H9 (cell line): ENCODE data around the gene KRT32. TPM values are rescaled to one million over a fixed set of nuclear protein-coding genes. Genes with fewer than 3 reads are reported as not detected.

ENCODE experiments used
- DNase-seq: peaks from one replicate; pipeline ENCODE4 v3.0.0-alpha.2; 2017
- H2AFZ ChIP-seq: one replicate; pipeline ENCODE4 v1.6.1; 2013; ENCODE audit warnings: mild to moderate bottlenecking, low read length, control low read depth, moderate library complexity
- H2AK5ac ChIP-seq: 2 replicates; pipeline ENCODE4 v1.6.1; 2013; ENCODE audit warnings: low read length, control low read depth, mixed read lengths; ENCODE audit not compliant: insufficient read length
- H2BK120ac ChIP-seq: one replicate; pipeline ENCODE4 v1.6.1; 2013; ENCODE audit warnings: low read depth, mild to moderate bottlenecking, low read length, control low read depth, inconsistent platforms; ENCODE audit not compliant: poor library complexity, severe bottlenecking
- H2BK12ac ChIP-seq: 2 replicates; pipeline ENCODE4 v1.6.1; 2013; ENCODE audit warnings: low read length, control low read depth, mixed read lengths, low read depth; ENCODE audit not compliant: insufficient read length
- H2BK15ac ChIP-seq: 2 replicates; pipeline ENCODE4 v1.6.1; 2013; ENCODE audit warnings: low read depth, low read length, control low read depth
- H2BK20ac ChIP-seq: one replicate; pipeline ENCODE4 v1.6.1; 2013; ENCODE audit warnings: low read depth, mild to moderate bottlenecking, low read length, control low read depth, inconsistent platforms; ENCODE audit not compliant: poor library complexity, severe bottlenecking
- H2BK5ac ChIP-seq: 2 replicates; pipeline ENCODE4 v1.6.1; 2013; ENCODE audit warnings: low read length, control low read depth, mixed read lengths; ENCODE audit not compliant: insufficient read length
- H3K14ac ChIP-seq: 2 replicates; pipeline ENCODE4 v1.6.1; 2013; ENCODE audit warnings: low read length, control low read depth; ENCODE audit not compliant: insufficient read depth
- H3K18ac ChIP-seq: 2 replicates; pipeline ENCODE4 v1.6.1; 2013; ENCODE audit warnings: low read depth, mild to moderate bottlenecking, mixed read lengths, low read length, control low read depth; ENCODE audit not compliant: insufficient read length
- H3K23ac ChIP-seq: 2 replicates; pipeline ENCODE4 v1.6.1; 2013; ENCODE audit warnings: low read length, control low read depth, mixed read lengths, low read depth; ENCODE audit not compliant: insufficient read length
- H3K23me2 ChIP-seq: 2 replicates; pipeline ENCODE4 v1.6.1; 2013; ENCODE audit warnings: low read depth, mild to moderate bottlenecking, mixed read lengths, low read length, control low read depth; ENCODE audit not compliant: insufficient read length, poor library complexity, severe bottlenecking
- H3K27ac ChIP-seq: 2 replicates; pipeline ENCODE4 v1.5.1; 2013; ENCODE audit warnings: low read length, control low read depth, mixed read lengths, low read depth; ENCODE audit not compliant: insufficient read length
- H3K27me3 ChIP-seq: 2 replicates; pipeline ENCODE4 v1.6.1; 2013; ENCODE audit warnings: low read length, control low read depth, inconsistent platforms; ENCODE audit not compliant: insufficient read depth
- H3K4ac ChIP-seq: 2 replicates; pipeline ENCODE4 v1.6.1; 2013; ENCODE audit warnings: low read depth, mild to moderate bottlenecking, control low read depth, inconsistent platforms, low read length, moderate library complexity
- H3K4me1 ChIP-seq: 2 replicates; pipeline ENCODE4 v1.6.1; 2013; ENCODE audit warnings: low read length, control low read depth, inconsistent platforms; ENCODE audit not compliant: insufficient read depth
- H3K4me2 ChIP-seq: 2 replicates; pipeline ENCODE4 v1.6.1; 2013; ENCODE audit warnings: low read length, control low read depth, mixed read lengths; ENCODE audit not compliant: insufficient read length, insufficient read depth
- H3K56ac ChIP-seq: 2 replicates; pipeline ENCODE4 v1.6.1; 2013; ENCODE audit warnings: low read depth, mild to moderate bottlenecking, mixed read lengths, low read length, control low read depth; ENCODE audit not compliant: insufficient read length
- H3K79me1 ChIP-seq: 2 replicates; pipeline ENCODE4 v1.6.1; 2013; ENCODE audit warnings: low read depth, mild to moderate bottlenecking, moderate library complexity, low read length, control low read depth, inconsistent platforms; ENCODE audit not compliant: insufficient read depth, poor library complexity, severe bottlenecking
- H3K79me2 ChIP-seq: 2 replicates; pipeline ENCODE4 v1.6.1; 2013; ENCODE audit warnings: low read length, control low read depth, inconsistent platforms; ENCODE audit not compliant: insufficient read depth
- H3K9ac ChIP-seq: 2 replicates; pipeline ENCODE4 v1.6.1; 2013; ENCODE audit warnings: low read length, control low read depth, mixed read lengths; ENCODE audit not compliant: insufficient read length; ENCODE audit errors: extremely low read depth
- H3K9me3 ChIP-seq: one replicate; pipeline ENCODE4 v1.6.1; 2013; ENCODE audit warnings: low read depth, low read length, inconsistent platforms; ENCODE audit not compliant: control insufficient read depth
- H3T11ph ChIP-seq: one replicate; pipeline ENCODE4 v1.6.1; 2013; ENCODE audit warnings: mild to moderate bottlenecking, low read length, control low read depth, inconsistent platforms
- H4K20me1 ChIP-seq: one replicate; pipeline ENCODE4 v1.6.1; 2013; ENCODE audit not compliant: control insufficient read depth, insufficient read length, insufficient read depth
- H4K5ac ChIP-seq: 2 replicates; pipeline ENCODE4 v1.6.1; 2013; ENCODE audit warnings: low read depth, mild to moderate bottlenecking, mixed read lengths, low read length, control low read depth; ENCODE audit not compliant: insufficient read length
- H4K8ac ChIP-seq: replicated peaks from 2 replicates; pipeline ENCODE4 v1.6.1; 2013; ENCODE audit warnings: low read length, control low read depth, mixed read lengths, low read depth; ENCODE audit not compliant: insufficient read length
- H4K91ac ChIP-seq: 2 replicates; pipeline ENCODE4 v1.6.1; 2013; ENCODE audit warnings: low read depth, mild to moderate bottlenecking, moderate library complexity, mixed read lengths, low read length, control low read depth; ENCODE audit not compliant: insufficient read length
- H3K27ac Mint-ChIP-seq, 3 experiments: 2 replicates in 2 of 3; 3 replicates in 1 of 3; pipeline ENCODE4 v1.8.0; 2020 to 2021; ENCODE audit warnings: mixed read lengths in 3 of 3, mild to moderate bottlenecking in 1 of 3, moderate library complexity in 1 of 3
- H3K27me3 Mint-ChIP-seq: 2 replicates; pipeline ENCODE4 v1.8.0; 2021; ENCODE audit warnings: low read depth, mild to moderate bottlenecking, moderate library complexity, mixed read lengths
- H3K36me3 Mint-ChIP-seq, 3 experiments: 2 replicates in 2 of 3; 3 replicates in 1 of 3; pipeline ENCODE4 v1.8.0; 2020 to 2021; ENCODE audit warnings: low read depth in 3 of 3, mixed read lengths in 3 of 3; ENCODE audit not compliant: insufficient read depth in 1 of 3
- H3K4me1 Mint-ChIP-seq, 2 experiments: 2 replicates each; pipeline ENCODE4 v1.8.0; 2020; ENCODE audit warnings: mixed read lengths in 2 of 2
- H3K4me3 Mint-ChIP-seq, 2 experiments: 2 replicates in 1 of 2; 3 replicates in 1 of 2; pipeline ENCODE4 v1.8.0; 2020 to 2021; ENCODE audit warnings: mild to moderate bottlenecking in 2 of 2, mixed read lengths in 2 of 2, moderate library complexity in 1 of 2
- H3K9me3 Mint-ChIP-seq, 2 experiments: 2 replicates in 1 of 2; 3 replicates in 1 of 2; pipeline ENCODE4 v1.8.0; 2020; ENCODE audit warnings: mild to moderate bottlenecking in 2 of 2, mixed read lengths in 2 of 2, moderate library complexity in 1 of 2
- WGBS: extraction: QIAGEN DNeasy Blood & Tissue Kit; methylation state at CpG from one replicate; pipeline ENCODE4 v1.1.7; 2013; ENCODE audit warnings: missing lambda C conversion rate, low lambda C conversion rate, mixed read lengths; ENCODE audit not compliant: insufficient read length; ENCODE audit errors: extremely low coverage; 5-methylcytosine and 5-hydroxymethylcytosine counted together
- total RNA-seq: library from RNA; stranded (reverse); gene quantifications from 2 replicates; pipeline ENCODE4 v1.2.1, GENCODE V29; 2021
- TF ChIP-seq, protein P1 (sequence below): fragments of 200-600 bp; sonication (generic); conservative IDR thresholded peaks from 3 replicates; pipeline ENCODE4 v1.8.0; 2021; ENCODE audit warnings: antibody characterized with exemption, mild to moderate bottlenecking

KRT32 gene
- total RNA-seq, 1 experiment from 2014 or later, result not detected

GRCh38 chr17:41417576-41418015 is 49.6 kb downstream of the KRT32 start:
- no peak overlapping the region for H3K27ac Mint-ChIP-seq
- no peak overlapping the region for H3T11ph ChIP-seq
- TF ChIP-seq, protein P1, sequence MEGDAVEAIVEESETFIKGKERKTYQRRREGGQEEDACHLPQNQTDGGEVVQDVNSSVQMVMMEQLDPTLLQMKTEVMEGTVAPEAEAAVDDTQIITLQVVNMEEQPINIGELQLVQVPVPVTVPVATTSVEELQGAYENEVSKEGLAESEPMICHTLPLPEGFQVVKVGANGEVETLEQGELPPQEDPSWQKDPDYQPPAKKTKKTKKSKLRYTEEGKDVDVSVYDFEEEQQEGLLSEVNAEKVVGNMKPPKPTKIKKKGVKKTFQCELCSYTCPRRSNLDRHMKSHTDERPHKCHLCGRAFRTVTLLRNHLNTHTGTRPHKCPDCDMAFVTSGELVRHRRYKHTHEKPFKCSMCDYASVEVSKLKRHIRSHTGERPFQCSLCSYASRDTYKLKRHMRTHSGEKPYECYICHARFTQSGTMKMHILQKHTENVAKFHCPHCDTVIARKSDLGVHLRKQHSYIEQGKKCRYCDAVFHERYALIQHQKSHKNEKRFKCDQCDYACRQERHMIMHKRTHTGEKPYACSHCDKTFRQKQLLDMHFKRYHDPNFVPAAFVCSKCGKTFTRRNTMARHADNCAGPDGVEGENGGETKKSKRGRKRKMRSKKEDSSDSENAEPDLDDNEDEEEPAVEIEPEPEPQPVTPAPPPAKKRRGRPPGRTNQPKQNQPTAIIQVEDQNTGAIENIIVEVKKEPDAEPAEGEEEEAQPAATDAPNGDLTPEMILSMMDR, result peak; percentile 81
- H2BK5ac ChIP-seq, result no peak overlapping the region
- no peak overlapping the region for H3K23ac ChIP-seq
- H2AK5ac ChIP-seq, result no peak overlapping the region
- no peaks in the 10 kb centered on the region for H3K79me1 ChIP-seq
- H2BK15ac ChIP-seq, result no peak overlapping the region
- H3K9ac ChIP-seq, result no peak overlapping the region
- no peaks in the 10 kb centered on the region for H3K79me2 ChIP-seq
- no peak overlapping the region for H2BK120ac ChIP-seq
- H3K4ac ChIP-seq, result no peak overlapping the region
- peaks cover 20 to 22% of the 10 kb centered on the region in 2 experiments for H3K4me1 Mint-ChIP-seq
- no peak overlapping the region for H4K5ac ChIP-seq
- DNase-seq, result peak; percentile 88
- H3K14ac ChIP-seq, result no peak overlapping the region
- H3K18ac ChIP-seq, result no peak overlapping the region
- no peaks in the 10 kb centered on the region for H4K20me1 ChIP-seq
- H3K9me3 ChIP-seq, result no peaks in the 10 kb centered on the region
- H3K36me3 Mint-ChIP-seq, result no peaks in the 10 kb centered on the region
- H4K91ac ChIP-seq, result no peak overlapping the region
- H3K4me3 Mint-ChIP-seq, result no peak overlapping the region
- no peak overlapping the region for H2BK12ac ChIP-seq
- H2AFZ ChIP-seq, result no peak overlapping the region
- H3K27me3 ChIP-seq, result no peaks in the 10 kb centered on the region
- H3K56ac ChIP-seq, result no peak overlapping the region
- peaks cover 4% of the 10 kb centered on the region for H3K4me1 ChIP-seq
- no peak overlapping the region for H4K8ac ChIP-seq
- H3K23me2 ChIP-seq, result no peaks in the 10 kb centered on the region
- WGBS, result no CpG with 5 or more reads among the region's 4 CpGs
- peaks cover 5% of the 10 kb centered on the region for H3K27me3 Mint-ChIP-seq
- no peak overlapping the region for H3K4me2 ChIP-seq
- H2BK20ac ChIP-seq, result no peak overlapping the region
- H3K9me3 Mint-ChIP-seq, result no peaks in the 10 kb centered on the region
- H3K27ac ChIP-seq, result no peak overlapping the region
